Pulmonary artery endothelial cell (primary cell): ENCODE data around the gene OR2F1. TPM values are rescaled to one million over a fixed set of nuclear protein-coding genes. Genes with fewer than 3 reads are reported as not detected.
"Not testable (repeated sequence)": the region's sequence is repeated elsewhere in the genome, so short reads cannot be mapped to it uniquely, and the experiment has no call there.

Source experiments
- DNase-seq: peaks from one replicate; pipeline ENCODE4 v3.0.0-alpha.2; 2011; ENCODE audit warnings: low read depth, low spot score
- total RNA-seq: library from RNA; depleted of rRNA; stranded (reverse); fragments of >200 nt; gene quantifications from 2 replicates; pipeline ENCODE4 v1.2.3, GENCODE V29; 2014

OR2F1 gene
- total RNA-seq, 1 donor from 2014 or later = not detected

GRCh38 chr7:144006692-144007042 is 52.0 kb downstream of the OR2F1 start:
- DNase-seq = no peak

- DNase-seq = no peak
Observed at GRCh38 chr7:144009361-144009760, 54.7 kb downstream of the OR2F1 start.

GRCh38 chr7:144010061-144010460 is 55.4 kb downstream of the OR2F1 start:
- not testable (repeated sequence) for DNase-seq

GRCh38 chr7:144010821-144011220 is 56.2 kb downstream of the OR2F1 start:
- not testable (repeated sequence) for DNase-seq

GRCh38 chr7:144011458-144012230 is 57.0 kb downstream of the OR2F1 start:
- no peak for DNase-seq

Other genes with a start within 250 kb of the OR2F1 start
- 0.07 and 0.39 TPM in 2 replicates for gene CTAGE6, start 197.1 kb upstream of the OR2F1 start, total RNA-seq
- gene TCAF1, start 52.7 kb upstream of the OR2F1 start, total RNA-seq = 40.0 and 55.4 TPM in 2 replicates
- not detected in 2 replicates for gene OR2F2, start 19.6 kb upstream of the OR2F1 start, total RNA-seq
- not detected in 2 replicates for gene OR6B1, start 45.5 kb downstream of the OR2F1 start, total RNA-seq
- gene OR2A5, start 94.1 kb downstream of the OR2F1 start, total RNA-seq = not detected in 2 replicates
- gene OR2A25, start 115.0 kb downstream of the OR2F1 start, total RNA-seq = not detected in 2 replicates
- not detected in 2 replicates for gene OR2A12, start 131.4 kb downstream of the OR2F1 start, total RNA-seq
- gene OR2A2, start 154.7 kb downstream of the OR2F1 start, total RNA-seq = not detected in 2 replicates
- not detected in 2 replicates for gene OR2A14, start 168.3 kb downstream of the OR2F1 start, total RNA-seq
- 0.07 and 0.18 TPM in 2 replicates for gene CTAGE4, start 228.6 kb downstream of the OR2F1 start, total RNA-seq
- gene ARHGEF35, start 241.0 kb downstream of the OR2F1 start, total RNA-seq = 0.40 and 0.88 TPM in 2 replicates